NCI-H1694 (cell line): Measurements from ENCODE around the gene KCNIP3.

Experiments
- DNase-seq: peaks from one replicate; lab custom pipeline; 2025; lab: John Stamatoyannopoulos, UW

KCNIP3 gene

GRCh38 chr2:95329891-95330793 is 33.0 kb downstream of the KCNIP3 start:
- DNase-seq = no peak

- no peak for DNase-seq
These were observed 33.7 kb downstream of the KCNIP3 start for GRCh38 chr2:95330794-95331338.

- no peak for DNase-seq
These were observed 34.5 kb downstream of the KCNIP3 start for GRCh38 chr2:95331606-95332005.

GRCh38 chr2:95332036-95332435 is 34.9 kb downstream of the KCNIP3 start:
- no peak for DNase-seq

GRCh38 chr2:95333056-95333455 is 35.9 kb downstream of the KCNIP3 start:
- DNase-seq = no peak

GRCh38 chr2:95333888-95334338 is 36.8 kb downstream of the KCNIP3 start:
- DNase-seq = no peak

- no peak for DNase-seq
These were observed 37.9 kb downstream of the KCNIP3 start for GRCh38 chr2:95334916-95335641.

- DNase-seq = no peak
These were observed 39.3 kb downstream of the KCNIP3 start for GRCh38 chr2:95336406-95336805.

- no peak for DNase-seq
These were observed 40.7 kb downstream of the KCNIP3 start for GRCh38 chr2:95337829-95338228.

GRCh38 chr2:95342556-95343320 is 45.6 kb downstream of the KCNIP3 start:
- no peak for DNase-seq

GRCh38 chr2:95343429-95344214 is 46.5 kb downstream of the KCNIP3 start:
- no peak for DNase-seq

- DNase-seq = no peak
These were observed 47.1 kb downstream of the KCNIP3 start for GRCh38 chr2:95344215-95344583.

- DNase-seq = no peak
These were observed 47.5 kb downstream of the KCNIP3 start for GRCh38 chr2:95344656-95345055.

GRCh38 chr2:95345081-95345562 is 48.0 kb downstream of the KCNIP3 start:
- no peak for DNase-seq

- peak; percentile 46 for DNase-seq
These were observed 48.5 kb downstream of the KCNIP3 start for GRCh38 chr2:95345563-95346230.

GRCh38 chr2:95346231-95346737 is 49.1 kb downstream of the KCNIP3 start:
- DNase-seq = no peak

GRCh38 chr2:95346738-95347671 is 49.9 kb downstream of the KCNIP3 start:
- DNase-seq = no peak

GRCh38 chr2:95347681-95348608 is 50.8 kb downstream of the KCNIP3 start:
- no peak for DNase-seq
